K562 (cell line): ENCODE data around the gene SPON1. TPM values are rescaled to one million over a fixed set of nuclear protein-coding genes. Genes with fewer than 3 reads are reported as not detected.

Source experiments
- ATAC-seq: fragments of 200-7000 bp; cut with Tn5 transposase; 3 replicates; pipeline ENCODE4 v1.9.1; 2020; ENCODE audit warnings: moderate library complexity
- BruUV-seq: library from RNA; stranded (reverse); fragments of 400-500 nt; replicated peaks from 2 replicates; lab custom pipeline; 2021; lab: Mats Ljungman, UMichigan
- CTCF ChIA-PET: fragments of 300-600 bp; formaldehyde crosslinking; extraction: SDS; loops from one replicate; lab custom pipeline; 2021; ENCODE audit warnings: low intra/inter-chr PET ratio; lab: Yijun Ruan, JAX
- POLR2A ChIA-PET: fragments of 300-600, 350-650 bp; sonication (Branson Sonifier 250); formaldehyde crosslinking; extraction: SDS; loops from one replicate; lab custom pipeline; 2021; ENCODE audit warnings: antibody characterized with exemption, inconsistent platforms; lab: Yijun Ruan, JAX
- DNase-seq, 4 experiments: peaks; one replicate each; pipeline versions ENCODE4 v3.0.0 to v3.0.0-alpha.2; 2011 to 2018; ENCODE audit warnings: low spot score in 3 of 4, mixed read lengths in 3 of 4; ENCODE audit errors: extremely low read depth in 1 of 4
- FAIRE-seq: peaks from 2 replicates; lab custom pipeline; 2011; peaks lifted over from hg19 to GRCh38; lab: Jason Lieb, UNC
- H2AFZ ChIP-seq: 2 replicates; pipeline ENCODE4 v1.6.0; 2011; ENCODE audit warnings: low read depth, low read length, control low read depth, inconsistent platforms
- H3K27ac ChIP-seq: fragments of 200-600 bp; 3 replicates; pipeline ENCODE4 v1.8.0; 2011; ENCODE audit warnings: low read depth, mild to moderate bottlenecking, control low read depth, inconsistent platforms, low read length, moderate library complexity, mixed read lengths; ENCODE audit errors: extremely low read depth
- H3K27me3 ChIP-seq, 2 experiments: fragments of 300-600 bp in 1 of 2; 2 replicates in 1 of 2; 3 replicates in 1 of 2; pipeline versions ENCODE4 v1.6.0 to v1.8.0; 2011; ENCODE audit warnings: inconsistent platforms in 2 of 2, low read length in 2 of 2, mild to moderate bottlenecking in 1 of 2, mixed read lengths in 1 of 2, moderate library complexity in 1 of 2; ENCODE audit not compliant: control insufficient read depth in 2 of 2, insufficient read depth in 2 of 2
- H3K36me3 ChIP-seq: fragments of 300-600 bp; 3 replicates; pipeline ENCODE4 v1.8.0; 2011; ENCODE audit warnings: mild to moderate bottlenecking, low read length, inconsistent platforms; ENCODE audit not compliant: control insufficient read depth, insufficient read depth
- H3K4me1 ChIP-seq, 2 experiments: fragments of 200-600 bp in 1 of 2; replicated peaks in 1 of 2; 2 replicates in 1 of 2; 3 replicates in 1 of 2; pipeline versions ENCODE4 v1.5.1 to v1.8.0; 2011; ENCODE audit warnings: inconsistent platforms in 2 of 2, low read length in 2 of 2, mild to moderate bottlenecking in 1 of 2, mixed read lengths in 1 of 2, moderate library complexity in 1 of 2; ENCODE audit not compliant: control insufficient read depth in 2 of 2, insufficient read depth in 2 of 2
- H3K4me2 ChIP-seq: 2 replicates; pipeline ENCODE4 v1.6.1; 2011; ENCODE audit warnings: low read length, control low read depth, inconsistent platforms, mixed read lengths; ENCODE audit not compliant: insufficient read depth
- H3K4me3 ChIP-seq: fragments of 200-600 bp; sonication (generic), shearing (Covaris generic); 2 replicates; pipeline ENCODE4 v1.5.1; 2016; ENCODE audit warnings: control low read depth, inconsistent platforms
- H3K79me2 ChIP-seq: fragments of 200-600 bp; 3 replicates; pipeline ENCODE4 v1.8.0; 2011; ENCODE audit warnings: low read length, inconsistent platforms; ENCODE audit not compliant: control insufficient read depth, insufficient read depth
- H3K9ac ChIP-seq, 2 experiments: 2 replicates each; pipeline versions ENCODE4 v1.6.0 to v1.6.1; 2011; ENCODE audit warnings: low read depth in 2 of 2, low read length in 2 of 2, control low read depth in 1 of 2, inconsistent platforms in 1 of 2, mild to moderate bottlenecking in 1 of 2, mixed read lengths in 1 of 2; ENCODE audit not compliant: insufficient read depth in 1 of 2
- H3K9me1 ChIP-seq: one replicate; pipeline ENCODE4 v1.6.0; 2011; ENCODE audit warnings: inconsistent platforms, mild to moderate bottlenecking, low read length, moderate library complexity; ENCODE audit not compliant: control insufficient read depth, insufficient read depth
- H3K9me3 ChIP-seq: replicated peaks from 2 replicates; pipeline ENCODE4 v1.5.1; 2011; ENCODE audit warnings: low read depth, low read length, inconsistent platforms; ENCODE audit not compliant: control insufficient read depth, insufficient read depth
- H4K20me1 ChIP-seq: replicated peaks from 2 replicates; pipeline ENCODE4 v1.6.1; 2011; ENCODE audit warnings: low read length, inconsistent platforms, mixed read lengths; ENCODE audit not compliant: control insufficient read depth, insufficient read depth
- GTF3C2 ChIP-seq: IDR thresholded peaks from 3 replicates; pipeline ENCODE4 v1.6.1; 2011; ENCODE audit warnings: borderline replicate concordance, mild to moderate bottlenecking, moderate library complexity; ENCODE audit not compliant: insufficient read length; ENCODE audit errors: extremely low read depth
- HES1 ChIP-seq: fragments of 450-650 bp; IDR thresholded peaks from 2 replicates; pipeline ENCODE4 v1.6.1; 2016; ENCODE audit warnings: low read depth, mild to moderate bottlenecking, moderate library complexity
- RBFOX2 ChIP-seq: fragments of 200-400 bp; formaldehyde crosslinking; IDR thresholded peaks from 2 replicates; pipeline ENCODE4 v1.6.1; 2017; ENCODE audit warnings: low read depth, mild to moderate bottlenecking, low read length, moderate library complexity
- RBM34 ChIP-seq: fragments of 200-400 bp; formaldehyde crosslinking; IDR thresholded peaks from 2 replicates; pipeline ENCODE4 v1.6.1; 2018; ENCODE audit warnings: low read length, borderline replicate concordance; ENCODE audit not compliant: insufficient read depth
- ZNF347 ChIP-seq: fragments of 450-650 bp; formaldehyde crosslinking; IDR thresholded peaks from 2 replicates; pipeline ENCODE4 v1.4.0; 2020; ENCODE audit warnings: low read depth, mild to moderate bottlenecking, moderate library complexity
- WGBS: fragments of 100-300 bp; shearing (Covaris generic); methylation state at CpG from one replicate; pipeline ENCODE4 v1.1.6; 2016; ENCODE audit warnings: low coverage, mixed read lengths; ENCODE audit not compliant: insufficient coverage; ENCODE audit errors: missing lambda C conversion rate; 5-methylcytosine and 5-hydroxymethylcytosine counted together
- in situ Hi-C: fragments of 300-500 bp; cut with MboI; formaldehyde crosslinking; loops from 4 replicates; pipeline ENCODE4 v1.15.0; 2018; ENCODE audit warnings: inconsistent platforms, mixed read lengths
- intact Hi-C: fragments of 100-400 bp; cut with micrococcal nuclease; formaldehyde crosslinking; loops from 2 replicates; pipeline ENCODE4 v1.14.2; 2022
- polyA plus RNA-seq, 8 experiments: library from polyadenylated mRNA; depleted of rRNA in 4 of 8; stranded (reverse) in 5 of 8; unstranded in 3 of 8; fragments of >200 nt; fragmentation: Nextera tagmentation in 2 of 8; fragmentation: Illumina TruSeq in 1 of 8; extraction: Ambion mirVana in 2 of 8; extraction: Trizol in 1 of 8; gene quantifications; 2 replicates each; pipeline versions ENCODE4 v1.2.1 to v1.2.3, GENCODE V29; 2011 to 2014; ENCODE audit warnings: inconsistent platforms in 1 of 8, missing spikeins in 1 of 8
- total RNA-seq, 7 experiments: library from RNA; depleted of rRNA in 6 of 7; stranded (reverse); fragments of >200 nt in 6 of 7; fragmentation: Illumina TruSeq in 2 of 7; extraction: Trizol in 2 of 7; gene quantifications; 2 replicates each; pipeline versions ENCODE4 v1.2.1 to v1.2.3, GENCODE V29; 2011 to 2021; ENCODE audit warnings: low replicate concordance in 1 of 7
- TF ChIP-seq, protein P1 (sequence below): fragments of 200-800 bp; sonication (Bioruptor generic); IDR thresholded peaks from 2 replicates; pipeline ENCODE4 v1.6.1; 2017; ENCODE audit warnings: missing genetic modification characterization, missing compliant biosample characterization

SPON1 gene
- total and polyA plus RNA-seq, 9 of the 15 experiments (the other 6 are each of a cell fraction or from before 2014, with no cell fraction given) = 0.04 to 0.06 TPM; not detected in 7

- BruUV-seq = no TSS peak
- Histone ChIP-seq H3K36me3 (no peaks in the 10 kb centered on the region), H2AFZ (no peak overlapping the region)
- TF ChIP-seq GTF3C2 (no peak), ZNF347 (CRISPR knock-in tag) (no peak), RBM34 (no peak), HES1 (no peak), RBFOX2 (no peak)
- TF ChIP-seq, protein P1, sequence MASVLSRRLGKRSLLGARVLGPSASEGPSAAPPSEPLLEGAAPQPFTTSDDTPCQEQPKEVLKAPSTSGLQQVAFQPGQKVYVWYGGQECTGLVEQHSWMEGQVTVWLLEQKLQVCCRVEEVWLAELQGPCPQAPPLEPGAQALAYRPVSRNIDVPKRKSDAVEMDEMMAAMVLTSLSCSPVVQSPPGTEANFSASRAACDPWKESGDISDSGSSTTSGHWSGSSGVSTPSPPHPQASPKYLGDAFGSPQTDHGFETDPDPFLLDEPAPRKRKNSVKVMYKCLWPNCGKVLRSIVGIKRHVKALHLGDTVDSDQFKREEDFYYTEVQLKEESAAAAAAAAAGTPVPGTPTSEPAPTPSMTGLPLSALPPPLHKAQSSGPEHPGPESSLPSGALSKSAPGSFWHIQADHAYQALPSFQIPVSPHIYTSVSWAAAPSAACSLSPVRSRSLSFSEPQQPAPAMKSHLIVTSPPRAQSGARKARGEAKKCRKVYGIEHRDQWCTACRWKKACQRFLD = no peak
- TF ChIP-seq, all 486 proteins: peak for 0
- H3K27ac ChIP-seq = no peak overlapping the region
- in situ Hi-C loops = no loop called here
- WGBS = 0% methylated on average over 2 of the region's 2 CpGs
- no peaks in the 10 kb centered on the region for H3K9me3 ChIP-seq
- CTCF ChIA-PET = no interaction called here
- H3K4me2 ChIP-seq = no peak overlapping the region
- no peak overlapping the region for H3K4me3 ChIP-seq
- H3K9me1 ChIP-seq = no peaks in the 10 kb centered on the region
- H3K4me1 ChIP-seq = no peaks in the 10 kb centered on the region
- H4K20me1 ChIP-seq = no peaks in the 10 kb centered on the region; the same call in 1 of the 2 replicates
- intact Hi-C loops = no loop called here
- no peak for ATAC-seq
- no peak for DNase-seq
- no peak overlapping the region for H3K9ac ChIP-seq
- peaks cover 16 to 57% of the 10 kb centered on the region in 2 experiments; a peak in 4 of 5 replicates for H3K27me3 ChIP-seq
- POLR2A ChIA-PET = interaction anchor here (0.5 to 0.8 kb wide), 2 partner anchors 217 to 298 kb away, joined by 3 read pairs; no protein-coding TSS in a partner anchor
- FAIRE-seq = no peak
- H3K79me2 ChIP-seq = no peaks in the 10 kb centered on the region
Measured at GRCh38 chr11:14253421-14253820, 290.9 kb downstream of the SPON1 start.
